KMS-11 (cell line): Measurements from ENCODE around the gene OPRL1.

Experiments used
- H2AFZ ChIP-seq: fragments of 200-600 bp; sonication (generic); 2 replicates; pipeline ENCODE4 v1.6.1; 2016; ENCODE audit warnings: antibody characterized with exemption, mixed run types, low read depth
- H3K27ac ChIP-seq: fragments of 200-600 bp; sonication (generic); 2 replicates; pipeline ENCODE4 v1.6.1; 2016; ENCODE audit warnings: mild to moderate bottlenecking, mixed run types
- H3K27me3 ChIP-seq: fragments of 200-600 bp; sonication (generic); 2 replicates; pipeline ENCODE4 v1.6.1; 2017; ENCODE audit warnings: mild to moderate bottlenecking, low read depth, mixed run types, moderate library complexity; ENCODE audit not compliant: insufficient read depth
- H3K36me3 ChIP-seq: fragments of 200-600 bp; sonication (generic); 2 replicates; pipeline ENCODE4 v1.6.1; 2017; ENCODE audit warnings: mild to moderate bottlenecking, mixed run types; ENCODE audit not compliant: insufficient read depth
- H3K4me1 ChIP-seq: fragments of 200-600 bp; sonication (generic); 2 replicates; pipeline ENCODE4 v1.6.1; 2016; ENCODE audit warnings: mild to moderate bottlenecking, low read depth, mixed run types; ENCODE audit not compliant: poor library complexity, severe bottlenecking
- H3K4me2 ChIP-seq: fragments of 200-600 bp; sonication (generic); 2 replicates; pipeline ENCODE4 v1.7.0; 2016; ENCODE audit warnings: mild to moderate bottlenecking, mixed run types
- H3K4me3 ChIP-seq: fragments of 200-600 bp; sonication (generic); IDR thresholded peaks from 2 replicates; pipeline ENCODE4 v1.6.1; 2017; ENCODE audit warnings: low read depth, low read length, mixed read lengths; ENCODE audit not compliant: insufficient read depth
- H3K79me2 ChIP-seq: fragments of 200-600 bp; sonication (generic); 2 replicates; pipeline ENCODE4 v1.6.1; 2016; ENCODE audit warnings: low read depth, mixed run types; ENCODE audit not compliant: insufficient read depth
- H3K9ac ChIP-seq: fragments of 200-600 bp; sonication (generic); 2 replicates; pipeline ENCODE4 v1.6.1; 2016; ENCODE audit warnings: mild to moderate bottlenecking, mixed run types
- H4K20me1 ChIP-seq: fragments of 200-600 bp; sonication (generic); 2 replicates; pipeline ENCODE4 v1.6.1; 2016; ENCODE audit warnings: mild to moderate bottlenecking, mixed run types; ENCODE audit not compliant: insufficient read depth
- CTCF ChIP-seq: fragments of 200-600 bp; sonication (generic); conservative IDR thresholded peaks from 2 replicates; pipeline ENCODE4 v1.6.1; 2017; ENCODE audit warnings: low read depth, mild to moderate bottlenecking, antibody characterized with exemption, low read length, moderate library complexity, mixed read lengths

The OPRL1 gene

GRCh38 chr20:64145458-64146300 lies 65.8 kb downstream of the OPRL1 start:
- Histone ChIP-seq H2AFZ (no peak overlapping the region), H3K36me3 (no peaks in the 10 kb centered on the region), H3K4me1 (no peaks in the 10 kb centered on the region), H3K79me2 (no peaks in the 10 kb centered on the region), H3K9ac (no peak overlapping the region), H3K27me3 (peaks cover 61% of the 10 kb centered on the region), H4K20me1 (no peaks in the 10 kb centered on the region), H3K4me2 (no peak overlapping the region), H3K27ac (no peak overlapping the region), H3K4me3 (no peak overlapping the region)
- TF ChIP-seq CTCF = peak; percentile 58

- no peaks in the 10 kb centered on the region for H3K79me2 ChIP-seq
- TF ChIP-seq CTCF = no peak
- H3K4me3 ChIP-seq = no peak overlapping the region
- no peak overlapping the region for H2AFZ ChIP-seq
- H3K4me2 ChIP-seq = no peak overlapping the region
- peaks cover 57% of the 10 kb centered on the region for H3K27me3 ChIP-seq
- no peaks in the 10 kb centered on the region for H3K36me3 ChIP-seq
- H3K9ac ChIP-seq = no peak overlapping the region
- H3K4me1 ChIP-seq = no peaks in the 10 kb centered on the region
- H4K20me1 ChIP-seq = no peaks in the 10 kb centered on the region
- H3K27ac ChIP-seq = no peak overlapping the region
These were observed 66.5 kb downstream of the OPRL1 start for GRCh38 chr20:64146301-64146935.

- no peaks in the 10 kb centered on the region for H3K36me3 ChIP-seq
- no peak overlapping the region for H2AFZ ChIP-seq
- H3K27me3 ChIP-seq = peaks cover 59% of the 10 kb centered on the region
- TF ChIP-seq CTCF = no peak
- no peaks in the 10 kb centered on the region for H3K4me1 ChIP-seq
- H4K20me1 ChIP-seq = no peaks in the 10 kb centered on the region
- no peak overlapping the region for H3K27ac ChIP-seq
- H3K4me2 ChIP-seq = no peak overlapping the region
- H3K79me2 ChIP-seq = no peaks in the 10 kb centered on the region
- no peak overlapping the region for H3K4me3 ChIP-seq
- no peak overlapping the region for H3K9ac ChIP-seq
These were observed 67.1 kb downstream of the OPRL1 start for GRCh38 chr20:64146936-64147477.

GRCh38 chr20:64148581-64148980 lies 68.7 kb downstream of the OPRL1 start:
- H2AFZ ChIP-seq = no peak overlapping the region
- no peak for TF ChIP-seq CTCF
- no peak overlapping the region for H3K27ac ChIP-seq
- H3K4me3 ChIP-seq = no peak overlapping the region
- H3K27me3 ChIP-seq = peaks cover 64% of the 10 kb centered on the region
- no peak overlapping the region for H3K4me2 ChIP-seq
- no peaks in the 10 kb centered on the region for H3K79me2 ChIP-seq
- H4K20me1 ChIP-seq = no peaks in the 10 kb centered on the region
- no peak overlapping the region for H3K9ac ChIP-seq
- no peaks in the 10 kb centered on the region for H3K36me3 ChIP-seq
- no peaks in the 10 kb centered on the region for H3K4me1 ChIP-seq
